H1 (cell line): ENCODE measurements around the gene FBLN2. TPM values are rescaled to one million over a fixed set of nuclear protein-coding genes. Genes with fewer than 3 reads are reported as not detected.

ENCODE experiments used
- CTCF ChIA-PET: fragments of 300-600 bp; sonication (Branson Sonifier 250); formaldehyde crosslinking; loops from one replicate; lab custom pipeline; 2021; ENCODE audit not compliant: partially characterized antibody; lab: Charles Lee
- POLR2A ChIA-PET: fragments of 300-600 bp; sonication (Branson Sonifier 250); formaldehyde crosslinking; loops from one replicate; lab custom pipeline; 2021; ENCODE audit warnings: inconsistent platforms; ENCODE audit not compliant: partially characterized antibody; lab: Charles Lee
- DNase-seq, 2 experiments: peaks; one replicate each; pipeline versions ENCODE4 v3.0.0 to v3.0.0-alpha.2; 2010 to 2022; ENCODE audit warnings: low spot score in 2 of 2, low read depth in 1 of 2, mixed read lengths in 1 of 2
- FAIRE-seq: peaks from 2 replicates; lab custom pipeline; 2011; peaks lifted over from hg19 to GRCh38; lab: Jason Lieb, UNC
- H2AFZ ChIP-seq: 2 replicates; pipeline ENCODE4 v1.8.1; 2012; ENCODE audit warnings: low read length, inconsistent platforms
- H2AK5ac ChIP-seq: 2 replicates; pipeline ENCODE4 v1.6.1; 2013; ENCODE audit warnings: low read depth, low read length
- H2BK120ac ChIP-seq: replicated peaks from 2 replicates; pipeline ENCODE3; 2013; ENCODE audit warnings: low read depth, low read length, inconsistent platforms
- H2BK12ac ChIP-seq: 2 replicates; pipeline ENCODE4 v1.6.1; 2013; ENCODE audit warnings: low read depth, low read length
- H2BK15ac ChIP-seq: 2 replicates; pipeline ENCODE4 v1.6.1; 2013; ENCODE audit warnings: low read length
- H2BK20ac ChIP-seq: 2 replicates; pipeline ENCODE4 v1.6.1; 2013; ENCODE audit warnings: low read length
- H2BK5ac ChIP-seq: 2 replicates; pipeline ENCODE4 v1.6.1; 2013; ENCODE audit warnings: low read depth, low read length
- H3K14ac ChIP-seq: 2 replicates; pipeline ENCODE4 v1.6.1; 2013; ENCODE audit warnings: inconsistent platforms; ENCODE audit not compliant: insufficient read length
- H3K18ac ChIP-seq: 2 replicates; pipeline ENCODE4 v1.6.1; 2013; ENCODE audit warnings: low read length; ENCODE audit errors: extremely low read depth
- H3K23ac ChIP-seq: 2 replicates; pipeline ENCODE4 v1.6.1; 2013; ENCODE audit warnings: inconsistent platforms; ENCODE audit not compliant: insufficient read length
- H3K23me2 ChIP-seq: 2 replicates; pipeline ENCODE4 v1.6.1; 2013; ENCODE audit warnings: low read depth, low read length
- H3K27ac ChIP-seq: 2 replicates; pipeline ENCODE4 v1.6.1; 2011; ENCODE audit warnings: low read depth, low read length, inconsistent platforms
- H3K27me3 ChIP-seq, 4 experiments: replicated peaks in 1 of 4; 1 replicate in 1 of 4; 2 replicates in 3 of 4; pipeline versions ENCODE4 v1.6.1 to v1.8.1; 2011 to 2013; ENCODE audit warnings: low read length in 3 of 4, mild to moderate bottlenecking in 3 of 4, inconsistent platforms in 2 of 4, mixed read lengths in 2 of 4, moderate library complexity in 1 of 4; ENCODE audit not compliant: control insufficient read depth in 3 of 4, insufficient read depth in 3 of 4; ENCODE audit errors: extremely low read depth in 1 of 4
- H3K36me3 ChIP-seq, 4 experiments: 2 replicates each; pipeline versions ENCODE4 v1.6.1 to v1.8.1; 2011 to 2013; ENCODE audit warnings: mild to moderate bottlenecking in 4 of 4, low read length in 3 of 4, moderate library complexity in 2 of 4, control low read depth in 1 of 4, inconsistent platforms in 1 of 4; ENCODE audit not compliant: insufficient read depth in 4 of 4, control insufficient read depth in 2 of 4
- H3K4ac ChIP-seq: replicated peaks from 2 replicates; pipeline ENCODE3; 2013; ENCODE audit warnings: low read length, low read depth, mixed read lengths, inconsistent platforms; ENCODE audit not compliant: insufficient read length
- H3K4me1 ChIP-seq, 4 experiments: replicated peaks in 1 of 4; 1 replicate in 1 of 4; 2 replicates in 3 of 4; pipeline versions ENCODE4 v1.6.1 to v1.8.1; 2011 to 2013; ENCODE audit warnings: low read length in 3 of 4, inconsistent platforms in 2 of 4, mixed read lengths in 1 of 4; ENCODE audit not compliant: insufficient read depth in 4 of 4, control insufficient read depth in 3 of 4
- H3K4me2 ChIP-seq, 2 experiments: 2 replicates each; pipeline versions ENCODE4 v1.6.1 to v1.8.1; 2011 to 2013; ENCODE audit warnings: low read depth in 2 of 2, low read length in 2 of 2, control low read depth in 1 of 2, inconsistent platforms in 1 of 2, mild to moderate bottlenecking in 1 of 2; ENCODE audit not compliant: insufficient read depth in 1 of 2
- H3K4me3 ChIP-seq, 4 experiments: fragments of 200-600, 300-600 bp in 1 of 4; sonication (generic), shearing (Covaris generic), sonication (Bioruptor Twin) in 1 of 4; 2 replicates each; pipeline versions ENCODE4 v1.5.1 to v1.8.1; 2011 to 2016; ENCODE audit warnings: low read length in 4 of 4, low read depth in 3 of 4, control low read depth in 2 of 4, inconsistent platforms in 2 of 4, mild to moderate bottlenecking in 2 of 4, mixed read lengths in 1 of 4, moderate library complexity in 1 of 4; ENCODE audit not compliant: insufficient read depth in 2 of 4; ENCODE audit errors: extremely low read depth in 1 of 4
- H3K56ac ChIP-seq: replicated peaks from 2 replicates; pipeline ENCODE3; 2013; ENCODE audit warnings: low read depth, mild to moderate bottlenecking, mixed read lengths, low read length, inconsistent platforms; ENCODE audit not compliant: insufficient read length
- H3K79me1 ChIP-seq: 2 replicates; pipeline ENCODE4 v1.6.1; 2013; ENCODE audit warnings: low read depth, low read length, control low read depth
- H3K79me2 ChIP-seq, 2 experiments: 2 replicates each; pipeline versions ENCODE4 v1.6.1 to v1.8.1; 2012 to 2013; ENCODE audit warnings: low read length in 2 of 2, mild to moderate bottlenecking in 2 of 2, inconsistent platforms in 1 of 2; ENCODE audit not compliant: insufficient read depth in 2 of 2, control insufficient read depth in 1 of 2
- H3K9ac ChIP-seq, 4 experiments: replicated peaks in 1 of 4; 1 replicate in 1 of 4; 2 replicates in 3 of 4; pipeline versions ENCODE4 v1.6.1 to v1.8.1; 2011 to 2013; ENCODE audit warnings: low read depth in 3 of 4, low read length in 3 of 4, control low read depth in 2 of 4, mild to moderate bottlenecking in 2 of 4, moderate library complexity in 2 of 4, inconsistent platforms in 1 of 4; ENCODE audit errors: extremely low read depth in 1 of 4
- H3K9me3 ChIP-seq, 2 experiments: 2 replicates each; pipeline versions ENCODE4 v1.6.1 to v1.8.1; 2012 to 2013; ENCODE audit warnings: mild to moderate bottlenecking in 2 of 2, moderate library complexity in 2 of 2, control low read depth in 1 of 2, inconsistent platforms in 1 of 2, low read depth in 1 of 2, low read length in 1 of 2, mixed read lengths in 1 of 2; ENCODE audit not compliant: insufficient read depth in 2 of 2
- H4K20me1 ChIP-seq, 2 experiments: replicated peaks in 1 of 2; 2 replicates each; pipeline versions ENCODE3 to v1.8.1; 2011 to 2013; ENCODE audit warnings: inconsistent platforms in 2 of 2, low read length in 2 of 2, mild to moderate bottlenecking in 1 of 2; ENCODE audit not compliant: insufficient read depth in 2 of 2, control insufficient read depth in 1 of 2
- H4K5ac ChIP-seq: 2 replicates; pipeline ENCODE4 v1.6.1; 2013; ENCODE audit warnings: low read length, low read depth, mixed read lengths, inconsistent platforms; ENCODE audit not compliant: insufficient read length
- H4K8ac ChIP-seq: 2 replicates; pipeline ENCODE4 v1.8.0; 2013; ENCODE audit warnings: mild to moderate bottlenecking, moderate library complexity, low read length, inconsistent platforms; ENCODE audit not compliant: insufficient read depth; ENCODE audit errors: extremely low read depth
- H4K91ac ChIP-seq: replicated peaks from 2 replicates; pipeline ENCODE3; 2013; ENCODE audit warnings: low read length, mixed read lengths, inconsistent platforms; ENCODE audit not compliant: insufficient read length
- BRCA1 ChIP-seq: IDR thresholded peaks from 2 replicates; pipeline ENCODE4 v1.6.1; 2012; ENCODE audit warnings: low read depth, low read length, improper control_type of control experiment
- CBX5 ChIP-seq: fragments of 300-800, 300-1000 bp; sonication (generic); IDR thresholded peaks from 2 replicates; pipeline ENCODE4 v1.7.1; 2016; ENCODE audit warnings: antibody characterized with exemption, low read length, low read depth
- CEBPB ChIP-seq: IDR thresholded peaks from 2 replicates; pipeline ENCODE4 v1.6.1; 2012; ENCODE audit warnings: low read depth, low read length
- CTBP2 ChIP-seq: IDR thresholded peaks from 2 replicates; pipeline ENCODE4 v1.7.0; 2011; ENCODE audit warnings: borderline replicate concordance, mild to moderate bottlenecking, moderate library complexity, mixed read lengths, low read length; ENCODE audit not compliant: insufficient read depth, insufficient read length
- CTCF ChIP-seq, 3 experiments: IDR thresholded peaks; 1 replicate in 2 of 3; 2 replicates in 1 of 3; pipeline versions ENCODE4 v1.5.1 to v1.6.1; 2011; ENCODE audit warnings: low read length in 3 of 3, mild to moderate bottlenecking in 3 of 3, inconsistent platforms in 2 of 3, low read depth in 1 of 3, moderate library complexity in 1 of 3; ENCODE audit not compliant: insufficient read depth in 1 of 3; ENCODE audit errors: control extremely low read depth in 1 of 3
- EP300 ChIP-seq, 2 experiments: IDR thresholded peaks; 1 replicate in 1 of 2; 2 replicates in 1 of 2; pipeline ENCODE4 v1.6.1; 2011 to 2012; ENCODE audit warnings: low read depth in 2 of 2, low read length in 2 of 2, mild to moderate bottlenecking in 2 of 2, borderline replicate concordance in 1 of 2, inconsistent platforms in 1 of 2, moderate library complexity in 1 of 2
- KDM1A ChIP-seq: fragments of 200-600, 300-600 bp; sonication (generic); IDR thresholded peaks from 2 replicates; pipeline ENCODE4 v1.7.1; 2016; ENCODE audit warnings: mild to moderate bottlenecking, low read length, borderline replicate concordance
- KDM4A ChIP-seq: IDR thresholded peaks from one replicate; pipeline ENCODE4 v1.7.1; 2012; ENCODE audit warnings: low read depth, mild to moderate bottlenecking, moderate library complexity, low read length, inconsistent platforms; ENCODE audit not compliant: severe bottlenecking
- PHF8 ChIP-seq: fragments of 200-600 bp; sonication (generic); conservative IDR thresholded peaks from 2 replicates; pipeline ENCODE4 v1.7.1; 2012; ENCODE audit warnings: low read depth, mild to moderate bottlenecking, inconsistent platforms, low read length, moderate library complexity
- SIRT6 ChIP-seq: IDR thresholded peaks from one replicate; pipeline ENCODE4 v1.7.1; 2012; ENCODE audit warnings: low read length, inconsistent platforms
- TCF12 ChIP-seq: IDR thresholded peaks from 2 replicates; pipeline ENCODE4 v1.6.1; 2011; ENCODE audit warnings: low read depth, mild to moderate bottlenecking, low read length
- WGBS, 2 experiments: shearing (Covaris generic) in 1 of 2; methylation state at CpG; one replicate each; pipeline versions ENCODE4 v1.1.6 to v1.1.7; 2013 to 2015; ENCODE audit warnings: low lambda C conversion rate in 2 of 2, mixed read lengths in 2 of 2, inconsistent platforms in 1 of 2, low coverage in 1 of 2, missing lambda C conversion rate in 1 of 2; ENCODE audit not compliant: insufficient replicate concordance in 2 of 2, insufficient coverage in 1 of 2, insufficient read length in 1 of 2; ENCODE audit errors: extremely low coverage in 1 of 2, missing lambda C conversion rate in 1 of 2; 5-methylcytosine and 5-hydroxymethylcytosine counted together
- polyA plus RNA-seq, 7 experiments: library from polyadenylated mRNA; depleted of rRNA in 3 of 7; stranded (reverse) in 5 of 7; unstranded in 2 of 7; fragments of >200 nt in 5 of 7; fragments of 200-250 nt in 2 of 7; gene quantifications; 1 replicate in 5 of 7; 2 replicates in 1 of 7; 4 replicates in 1 of 7; pipeline versions ENCODE4 v1.2.1 to v1.2.3, GENCODE V29; 2011 to 2013; ENCODE audit warnings: missing spikeins in 2 of 7, mixed read lengths in 2 of 7
- total RNA-seq: library from RNA; stranded (reverse); fragmentation: NEBNext Ultra II Directional; extraction: Animal tissue kit (Norgen Biotek cat#: 25700); gene quantifications from 2 replicates; pipeline ENCODE4 v1.2.1, GENCODE V29; 2021

The FBLN2 gene
- total and polyA plus RNA-seq, 2 of the 8 experiments (the other 6 are each of a cell fraction or from before 2014, with no cell fraction given), result 17.4 to 24.2 TPM

DNA sequence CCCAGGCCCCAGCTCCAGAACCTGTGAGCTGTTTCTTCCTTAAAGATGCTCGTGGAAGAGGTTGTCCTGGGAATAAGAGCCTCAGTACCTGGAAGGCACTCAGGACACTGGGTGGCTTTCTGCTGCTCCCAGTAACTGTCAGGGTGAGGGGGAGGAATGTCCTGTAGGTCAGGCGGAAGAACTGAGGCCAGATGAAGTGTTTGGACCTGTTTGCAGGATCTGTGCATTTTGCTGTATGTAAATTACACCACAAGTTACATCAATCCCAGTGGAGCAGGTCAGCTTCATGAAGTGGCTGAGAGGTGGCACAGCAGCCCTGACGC, 41.7 kb upstream of the FBLN2 start:
- no peaks in the 10 kb centered on the region for H3K9me3 ChIP-seq
- no peaks in the 10 kb centered on the region; the same call in 1 of the 2 replicates for H3K23me2 ChIP-seq
- DNase-seq (no peak), FAIRE-seq (no peak)
- no peak overlapping the region for H3K18ac ChIP-seq
- H2AK5ac ChIP-seq, result no peak overlapping the region
- WGBS, 2 experiments, result 75% methylated on average over 3 of the region's 3 CpGs; no CpG with 5 or more reads in 1 of the 2 experiments
- peaks cover 0 to 10% (median 3%) of the 10 kb centered on the region in 4 experiments; a peak in 1 of 7 replicates for H3K4me1 ChIP-seq
- no peak overlapping the region for H2BK5ac ChIP-seq
- no peaks in the 10 kb centered on the region for H3K79me2 ChIP-seq
- H3K4ac ChIP-seq, result no peak overlapping the region
- H3K4me3 ChIP-seq, result no peak overlapping the region
- peak overlapping the region; percentile 14 for H4K91ac ChIP-seq
- no peak overlapping the region; the same call in 1 of the 2 replicates for H3K27ac ChIP-seq
- H4K20me1 ChIP-seq, result no peaks in the 10 kb centered on the region
- no peak overlapping the region for H3K23ac ChIP-seq
- H2BK12ac ChIP-seq, result peak overlapping the region; percentile 77; the same call in 1 of the 2 replicates
- H4K5ac ChIP-seq, result no peak overlapping the region
- H2AFZ ChIP-seq, result no peak overlapping the region
- no peaks in the 10 kb centered on the region for H3K36me3 ChIP-seq
- H2BK15ac ChIP-seq, result no peak overlapping the region
- no peaks in the 10 kb centered on the region for H3K79me1 ChIP-seq
- H3K4me2 ChIP-seq, result no peak overlapping the region
- peak overlapping the region in 1 of 4 experiments; percentile 22; a peak in 1 of 7 replicates for H3K9ac ChIP-seq
- H2BK120ac ChIP-seq, result no peak overlapping the region
- H2BK20ac ChIP-seq, result no peak overlapping the region
- no peak overlapping the region for H3K14ac ChIP-seq
- ChIA-PET POLR2A (interaction anchor here (1.3 kb wide), 1 partner anchor 145 kb away, joined by 3 read pairs; no protein-coding TSS in a partner anchor), CTCF (interaction anchor here (0.9 to 51.2 kb wide), 8 partner anchors 0 to 142 kb away, joined by 3 to 856 read pairs (median 4); partner anchors contain the start of gene FBLN2)
- H3K56ac ChIP-seq, result no peak overlapping the region
- no peaks in the 10 kb centered on the region; a peak in 1 of 7 replicates for H3K27me3 ChIP-seq
- 0 out of 2 replicates have a peak overlapping the region, but pooled peaks have one; percentile 62 for H4K8ac ChIP-seq
- TF ChIP-seq CTCF (IDR thresholded peaks at IDR 0.05; ENCODE audit: control extremely low read depth in 1 of 3, insufficient read depth in 1 of 3, low read depth in 1 of 3, low read length in 3 of 3), result no peak
- TF ChIP-seq KDM4A, result no peak
- TF ChIP-seq TCF12, result no peak
- no peak for TF ChIP-seq CTBP2
- no peak for TF ChIP-seq EP300 (IDR thresholded peaks at IDR 0.05; ENCODE audit: borderline replicate concordance in 1 of 2, low read depth in 2 of 2, low read length in 2 of 2)
- no peak for TF ChIP-seq PHF8
- no peak for TF ChIP-seq SIRT6
- no peak for TF ChIP-seq KDM1A
- TF ChIP-seq CBX5, result no peak
- no peak for TF ChIP-seq CEBPB
- TF ChIP-seq BRCA1, result no peak
